Type B pancreatic cell (in vitro differentiated cells): Measurements from ENCODE around the gene RERE. TPM values are rescaled to one million over a fixed set of nuclear protein-coding genes. Genes with fewer than 3 reads are reported as not detected.

Source experiments
- DNase-seq: peaks from one replicate; pipeline ENCODE4 v3.0.0; 2021; ENCODE audit warnings: mixed read lengths; ENCODE audit not compliant: unreplicated experiment; ENCODE audit errors: extremely low spot score
- H3K27ac Mint-ChIP-seq: 2 replicates; pipeline ENCODE4 v1.8.0; 2021; ENCODE audit warnings: mild to moderate bottlenecking, mixed read lengths
- H3K27me3 Mint-ChIP-seq: 2 replicates; pipeline ENCODE4 v1.8.0; 2021; ENCODE audit warnings: mixed read lengths
- H3K36me3 Mint-ChIP-seq: 2 replicates; pipeline ENCODE4 v1.8.0; 2021; ENCODE audit warnings: mixed read lengths
- H3K4me1 Mint-ChIP-seq: one replicate; pipeline ENCODE4 v1.8.0; 2021; ENCODE audit warnings: mixed read lengths; ENCODE audit not compliant: unreplicated experiment
- H3K4me3 Mint-ChIP-seq: 2 replicates; pipeline ENCODE4 v1.8.0; 2021; ENCODE audit warnings: mild to moderate bottlenecking, mixed read lengths
- H3K9me3 Mint-ChIP-seq: 2 replicates; pipeline ENCODE4 v1.8.0; 2021; ENCODE audit warnings: mixed read lengths
- total RNA-seq: library from RNA; stranded (reverse); gene quantifications from 2 replicates; pipeline ENCODE4 v1.2.1, GENCODE V29; 2021; ENCODE audit warnings: low replicate concordance
- TF ChIP-seq, protein P1 (sequence below): fragments of 200-600 bp; sonication (generic); conservative IDR thresholded peaks from 2 replicates; pipeline ENCODE4 v1.5.0; 2021; ENCODE audit warnings: antibody characterized with exemption, mild to moderate bottlenecking

The RERE gene
- total RNA-seq, 1 donor from 2014 or later, result 141 TPM

DNA sequence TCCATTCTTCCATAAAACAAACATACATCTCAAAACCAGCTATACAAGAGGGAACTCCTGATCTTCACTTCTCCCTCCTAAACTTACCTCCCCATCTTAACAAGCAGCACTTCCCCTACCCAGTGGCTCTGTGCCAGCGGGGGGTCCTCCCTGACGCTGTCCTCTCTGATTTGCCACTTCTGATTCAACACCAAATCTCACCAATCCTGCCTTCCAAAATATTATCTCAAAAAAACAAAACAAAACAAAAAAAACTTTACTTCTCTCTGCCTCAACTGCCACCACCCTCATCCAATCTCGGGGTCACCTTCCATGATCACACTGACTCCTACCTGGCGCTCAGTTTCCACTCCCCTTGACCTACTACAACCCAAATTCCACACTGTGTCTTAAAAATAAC, 426.7 kb downstream of the RERE start:
- H3K9me3 Mint-ChIP-seq, result peaks cover 3% of the 10 kb centered on the region
- H3K36me3 Mint-ChIP-seq, result peaks cover 45% of the 10 kb centered on the region
- no peaks in the 10 kb centered on the region for H3K27me3 Mint-ChIP-seq
- TF ChIP-seq, protein P1, sequence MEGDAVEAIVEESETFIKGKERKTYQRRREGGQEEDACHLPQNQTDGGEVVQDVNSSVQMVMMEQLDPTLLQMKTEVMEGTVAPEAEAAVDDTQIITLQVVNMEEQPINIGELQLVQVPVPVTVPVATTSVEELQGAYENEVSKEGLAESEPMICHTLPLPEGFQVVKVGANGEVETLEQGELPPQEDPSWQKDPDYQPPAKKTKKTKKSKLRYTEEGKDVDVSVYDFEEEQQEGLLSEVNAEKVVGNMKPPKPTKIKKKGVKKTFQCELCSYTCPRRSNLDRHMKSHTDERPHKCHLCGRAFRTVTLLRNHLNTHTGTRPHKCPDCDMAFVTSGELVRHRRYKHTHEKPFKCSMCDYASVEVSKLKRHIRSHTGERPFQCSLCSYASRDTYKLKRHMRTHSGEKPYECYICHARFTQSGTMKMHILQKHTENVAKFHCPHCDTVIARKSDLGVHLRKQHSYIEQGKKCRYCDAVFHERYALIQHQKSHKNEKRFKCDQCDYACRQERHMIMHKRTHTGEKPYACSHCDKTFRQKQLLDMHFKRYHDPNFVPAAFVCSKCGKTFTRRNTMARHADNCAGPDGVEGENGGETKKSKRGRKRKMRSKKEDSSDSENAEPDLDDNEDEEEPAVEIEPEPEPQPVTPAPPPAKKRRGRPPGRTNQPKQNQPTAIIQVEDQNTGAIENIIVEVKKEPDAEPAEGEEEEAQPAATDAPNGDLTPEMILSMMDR, result no peak
- DNase-seq, result no peak
- peaks cover 53% of the 10 kb centered on the region for H3K4me1 Mint-ChIP-seq
- no peak overlapping the region for H3K27ac Mint-ChIP-seq
- H3K4me3 Mint-ChIP-seq, result no peak overlapping the region

DNA sequence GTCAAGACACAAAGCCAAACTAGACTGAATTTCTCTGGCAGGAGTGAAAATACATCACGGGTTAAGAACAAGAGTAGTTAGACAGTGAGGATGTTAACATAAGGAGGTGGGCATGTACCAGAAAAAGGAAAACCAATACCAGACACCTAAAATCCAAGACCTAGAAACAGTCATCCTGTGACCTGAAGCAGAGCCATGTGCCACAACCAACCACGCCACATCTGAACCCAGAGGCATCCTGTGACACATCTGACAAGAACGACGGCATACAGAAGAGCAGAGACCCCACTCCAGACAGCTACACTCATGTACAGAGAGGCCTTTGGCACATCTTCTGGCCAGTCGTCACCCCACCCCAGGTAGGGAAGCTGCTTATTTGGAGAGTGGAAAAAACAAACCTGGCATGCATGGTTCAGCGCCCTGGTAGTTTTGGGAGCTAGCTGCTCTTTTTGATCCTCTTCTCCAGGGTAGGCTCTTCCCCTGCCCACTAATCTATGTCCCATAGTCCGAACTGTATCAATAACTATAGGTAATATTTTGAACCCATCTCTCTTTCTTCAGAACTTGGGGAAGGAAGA, 427.4 kb downstream of the RERE start:
- Mint-ChIP-seq H3K27me3 (no peaks in the 10 kb centered on the region), H3K9me3 (peaks cover 3% of the 10 kb centered on the region), H3K27ac (no peak overlapping the region), H3K36me3 (peaks cover 45% of the 10 kb centered on the region), H3K4me1 (peaks cover 52% of the 10 kb centered on the region), H3K4me3 (no peak overlapping the region)
- TF ChIP-seq, protein P1, result no peak
- no peak for DNase-seq

DNA sequence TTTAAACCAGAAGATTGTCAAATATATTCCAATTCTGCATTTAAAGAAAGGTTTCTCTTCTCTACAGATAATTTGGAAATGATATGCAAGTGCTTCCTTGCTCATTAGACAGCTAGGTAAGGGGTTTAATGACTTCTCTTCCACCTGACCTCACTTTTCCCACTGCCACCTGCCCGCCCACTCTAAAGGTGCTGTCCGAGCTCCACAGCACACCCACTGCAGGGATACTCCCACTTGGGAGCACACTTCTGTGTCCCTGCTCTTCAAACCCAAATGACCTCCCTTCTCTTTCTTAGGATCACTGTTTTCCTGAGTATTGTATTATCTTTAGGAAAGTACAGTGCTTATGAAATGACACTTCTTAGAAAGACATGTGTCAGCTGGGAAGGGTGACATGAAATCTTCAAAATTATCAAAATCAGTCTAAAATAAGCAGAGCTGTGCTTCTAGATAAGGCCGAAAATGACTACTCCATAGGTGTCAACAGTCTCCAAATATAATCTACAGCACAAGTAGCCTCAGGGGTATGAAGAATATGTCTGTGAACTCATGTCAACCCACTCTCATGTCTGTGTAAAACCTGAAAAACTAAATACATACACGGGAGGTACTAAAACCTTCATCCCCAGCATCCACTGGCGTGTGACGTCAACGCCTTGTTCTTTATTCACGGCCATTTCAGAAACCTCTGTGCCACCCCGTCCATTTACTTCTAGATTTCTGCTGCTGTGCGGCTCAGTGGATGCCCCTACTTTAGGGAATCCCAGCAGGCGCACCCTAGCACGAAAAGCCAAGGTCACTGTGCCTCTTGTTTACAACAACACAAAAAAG, 428.5 kb downstream of the RERE start:
- peaks cover 3% of the 10 kb centered on the region for H3K9me3 Mint-ChIP-seq
- TF ChIP-seq, protein P1, result no peak
- no peaks in the 10 kb centered on the region for H3K27me3 Mint-ChIP-seq
- H3K4me1 Mint-ChIP-seq, result peaks cover 56% of the 10 kb centered on the region
- no peak for DNase-seq
- no peak overlapping the region for H3K4me3 Mint-ChIP-seq
- peaks cover 48% of the 10 kb centered on the region for H3K36me3 Mint-ChIP-seq
- no peak overlapping the region for H3K27ac Mint-ChIP-seq

DNA sequence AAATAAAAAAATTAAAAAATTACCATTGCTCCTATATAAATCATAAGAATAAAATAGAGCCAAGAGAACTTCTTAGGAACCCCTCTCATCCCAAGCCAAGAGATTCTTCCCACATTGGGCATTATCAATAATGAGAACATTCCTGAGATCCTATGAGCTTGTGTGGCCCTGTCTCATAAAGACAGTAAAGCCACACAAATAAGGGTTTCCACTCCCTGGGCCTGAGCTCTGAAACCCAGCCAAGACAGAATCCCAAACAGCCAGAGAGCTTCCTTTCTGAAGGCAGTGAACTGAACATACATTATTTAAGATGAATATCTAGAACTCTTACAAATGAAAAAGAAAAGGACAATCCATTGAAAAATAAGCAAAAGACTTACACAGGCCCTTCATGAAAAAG, 431.2 kb downstream of the RERE start:
- TF ChIP-seq, protein P1, result no peak
- H3K9me3 Mint-ChIP-seq, result peaks cover 3% of the 10 kb centered on the region
- H3K4me3 Mint-ChIP-seq, result no peak overlapping the region
- H3K27me3 Mint-ChIP-seq, result no peaks in the 10 kb centered on the region
- no peak for DNase-seq
- peaks cover 56% of the 10 kb centered on the region for H3K4me1 Mint-ChIP-seq
- peaks cover 46% of the 10 kb centered on the region for H3K36me3 Mint-ChIP-seq
- H3K27ac Mint-ChIP-seq, result peak overlapping the region; percentile 42

DNA sequence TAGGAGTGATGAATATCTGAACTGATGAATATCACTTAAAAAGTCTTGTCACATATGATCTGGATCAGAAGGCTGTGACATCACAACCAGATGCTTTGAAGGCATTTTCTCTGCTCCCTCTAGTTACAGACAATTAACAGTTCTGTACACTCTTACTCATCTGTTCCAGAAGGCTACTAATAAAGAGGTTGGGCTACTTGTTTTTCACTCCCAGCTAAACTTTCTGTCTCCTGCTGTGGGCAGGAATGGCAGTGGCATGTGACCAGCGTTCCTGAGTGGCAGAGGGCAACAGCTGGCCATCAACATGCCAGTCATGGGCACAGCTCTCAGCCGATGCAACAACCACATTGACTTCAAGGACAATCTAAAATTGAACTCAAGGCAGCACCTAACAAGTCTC, 432.9 kb downstream of the RERE start:
- no peak for DNase-seq
- Mint-ChIP-seq H3K4me1 (peaks cover 49% of the 10 kb centered on the region), H3K27ac (no peak overlapping the region), H3K4me3 (no peak overlapping the region), H3K9me3 (peaks cover 3% of the 10 kb centered on the region), H3K36me3 (peaks cover 40% of the 10 kb centered on the region), H3K27me3 (no peaks in the 10 kb centered on the region)
- TF ChIP-seq, protein P1, result no peak
